Suprapubic skin (tissue), 4 donors: ENCODE measurements around the gene SLC8A1. TPM values are rescaled to one million over a fixed set of nuclear protein-coding genes. Genes with fewer than 3 reads are reported as not detected.

ENCODE experiments used
- DNase-seq, 2 donors: peaks; one replicate each; pipeline ENCODE4 v3.0.0-alpha.2; 2019; ENCODE audit warnings: low spot score in 2 of 2
- H3K27ac ChIP-seq: fragments of 200-600 bp; sonication (generic); one replicate; pipeline ENCODE4 v1.5.1; 2019
- H3K27me3 ChIP-seq: fragments of 200-600 bp; sonication (generic); one replicate; pipeline ENCODE4 v1.5.1; 2019
- H3K36me3 ChIP-seq: fragments of 200-600 bp; sonication (generic); one replicate; pipeline ENCODE4 v1.5.1; 2019
- H3K4me1 ChIP-seq: fragments of 200-600 bp; sonication (generic); one replicate; pipeline ENCODE4 v1.5.1; 2019
- H3K4me3 ChIP-seq: fragments of 200-600 bp; sonication (generic); one replicate; pipeline ENCODE4 v1.5.1; 2019; ENCODE audit warnings: mild to moderate bottlenecking
- H3K9me3 ChIP-seq: fragments of 200-600 bp; sonication (generic); one replicate; pipeline ENCODE4 v1.5.1; 2019
- EP300 ChIP-seq: sonication (generic); formaldehyde crosslinking; IDR thresholded peaks from one replicate; pipeline ENCODE4 v1.6.1; 2017; ENCODE audit warnings: antibody characterized with exemption
- POLR2A ChIP-seq, 2 donors: fragments of 450-650 bp; IDR thresholded peaks; one replicate each; pipeline ENCODE4 v1.6.1; 2017; ENCODE audit warnings: antibody characterized with exemption in 2 of 2, mild to moderate bottlenecking in 2 of 2, moderate library complexity in 2 of 2
- POLR2AphosphoS5 ChIP-seq, 3 donors: sonication (generic); formaldehyde crosslinking; IDR thresholded peaks; one replicate each; pipeline ENCODE4 v1.6.1; 2017; ENCODE audit warnings: antibody characterized with exemption in 3 of 3
- WGBS: methylation state at CpG from one replicate; pipeline ENCODE4 v1.1.5; 2018; 5-methylcytosine and 5-hydroxymethylcytosine counted together
- total RNA-seq, 4 donors: library from RNA; depleted of rRNA; stranded (reverse); fragments of >200 nt; gene quantifications; one replicate each; pipeline ENCODE4 v1.1.0, GENCODE V29; 2016
- TF ChIP-seq, protein P1 (sequence below), 2 donors: fragments of 200-600 bp in 1 of 2; fragments of 450-650 bp in 1 of 2; sonication (generic) in 1 of 2; IDR thresholded peaks; one replicate each; pipeline ENCODE4 v1.5.1; 2016 to 2019; ENCODE audit warnings: antibody characterized with exemption in 2 of 2, mild to moderate bottlenecking in 1 of 2, moderate library complexity in 1 of 2

SLC8A1 gene
- total RNA-seq, 4 donors from 2014 or later: 2.4 to 14.4 (median 9.9) TPM

DNA sequence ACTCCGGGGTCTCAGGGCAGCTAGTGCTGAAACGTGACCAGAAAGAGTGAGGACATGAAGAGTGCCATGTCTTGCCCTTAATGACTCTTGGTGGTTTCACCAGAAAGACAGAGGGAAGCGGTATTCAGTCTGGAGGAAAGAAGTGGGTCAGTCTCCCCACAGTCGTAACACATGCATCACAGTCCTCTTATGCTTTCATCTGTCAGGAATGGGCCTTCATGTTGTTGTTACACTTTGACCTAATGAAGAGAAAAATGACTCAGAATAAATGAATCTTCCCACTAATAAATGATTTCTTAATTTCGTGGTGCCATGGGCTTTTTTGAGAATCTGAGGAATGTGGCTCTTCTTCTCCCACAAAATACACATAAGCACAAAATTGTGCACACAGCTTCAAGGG is 103.2 kb downstream of the SLC8A1 start:
- WGBS: 75% methylated on average over 5 of the region's 5 CpGs
- no peak overlapping the region for H3K27ac ChIP-seq
- no peaks in the 10 kb centered on the region for H3K27me3 ChIP-seq
- TF ChIP-seq POLR2A (IDR thresholded peaks at IDR 0.05): no peak
- no peaks in the 10 kb centered on the region for H3K4me1 ChIP-seq
- no peak overlapping the region for H3K4me3 ChIP-seq
- no peaks in the 10 kb centered on the region for H3K9me3 ChIP-seq
- no peaks in the 10 kb centered on the region for H3K36me3 ChIP-seq
- DNase-seq: no peak

GRCh38 chr2:40348038-40348437 is 103.9 kb downstream of the SLC8A1 start:
- Histone ChIP-seq H3K36me3 (no peaks in the 10 kb centered on the region), H3K4me3 (no peak overlapping the region), H3K27ac (no peak overlapping the region), H3K9me3 (no peaks in the 10 kb centered on the region), H3K4me1 (no peaks in the 10 kb centered on the region), H3K27me3 (no peaks in the 10 kb centered on the region)
- DNase-seq: no peak
- WGBS: 82% methylated on average over 5 of the region's 5 CpGs
- TF ChIP-seq EP300 (no peak), POLR2AphosphoS5 (IDR thresholded peaks at IDR 0.05) (no peak), POLR2A (IDR thresholded peaks at IDR 0.05) (no peak)
- TF ChIP-seq, protein P1, sequence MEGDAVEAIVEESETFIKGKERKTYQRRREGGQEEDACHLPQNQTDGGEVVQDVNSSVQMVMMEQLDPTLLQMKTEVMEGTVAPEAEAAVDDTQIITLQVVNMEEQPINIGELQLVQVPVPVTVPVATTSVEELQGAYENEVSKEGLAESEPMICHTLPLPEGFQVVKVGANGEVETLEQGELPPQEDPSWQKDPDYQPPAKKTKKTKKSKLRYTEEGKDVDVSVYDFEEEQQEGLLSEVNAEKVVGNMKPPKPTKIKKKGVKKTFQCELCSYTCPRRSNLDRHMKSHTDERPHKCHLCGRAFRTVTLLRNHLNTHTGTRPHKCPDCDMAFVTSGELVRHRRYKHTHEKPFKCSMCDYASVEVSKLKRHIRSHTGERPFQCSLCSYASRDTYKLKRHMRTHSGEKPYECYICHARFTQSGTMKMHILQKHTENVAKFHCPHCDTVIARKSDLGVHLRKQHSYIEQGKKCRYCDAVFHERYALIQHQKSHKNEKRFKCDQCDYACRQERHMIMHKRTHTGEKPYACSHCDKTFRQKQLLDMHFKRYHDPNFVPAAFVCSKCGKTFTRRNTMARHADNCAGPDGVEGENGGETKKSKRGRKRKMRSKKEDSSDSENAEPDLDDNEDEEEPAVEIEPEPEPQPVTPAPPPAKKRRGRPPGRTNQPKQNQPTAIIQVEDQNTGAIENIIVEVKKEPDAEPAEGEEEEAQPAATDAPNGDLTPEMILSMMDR (IDR thresholded peaks at IDR 0.05): no peak

- TF ChIP-seq POLR2A (IDR thresholded peaks at IDR 0.05) (no peak), POLR2AphosphoS5 (IDR thresholded peaks at IDR 0.05) (no peak), EP300 (no peak)
- TF ChIP-seq, protein P1 (IDR thresholded peaks at IDR 0.05): no peak
- no peaks in the 10 kb centered on the region for H3K27me3 ChIP-seq
- H3K36me3 ChIP-seq: no peaks in the 10 kb centered on the region
- no peak overlapping the region for H3K27ac ChIP-seq
- no peak for DNase-seq
- no peak overlapping the region for H3K4me3 ChIP-seq
- WGBS: 88% methylated on average over 3 of the region's 3 CpGs
- no peaks in the 10 kb centered on the region for H3K4me1 ChIP-seq
- no peaks in the 10 kb centered on the region for H3K9me3 ChIP-seq
These were observed 105.1 kb downstream of the SLC8A1 start for GRCh38 chr2:40346535-40347354.

- no peaks in the 10 kb centered on the region for H3K9me3 ChIP-seq
- H3K27ac ChIP-seq: no peak overlapping the region
- no peaks in the 10 kb centered on the region for H3K36me3 ChIP-seq
- no peaks in the 10 kb centered on the region for H3K27me3 ChIP-seq
- H3K4me1 ChIP-seq: no peaks in the 10 kb centered on the region
- TF ChIP-seq POLR2AphosphoS5 (IDR thresholded peaks at IDR 0.05) (no peak), POLR2A (IDR thresholded peaks at IDR 0.05) (no peak), EP300 (no peak)
- TF ChIP-seq, protein P1 (IDR thresholded peaks at IDR 0.05): no peak
- no peak overlapping the region for H3K4me3 ChIP-seq
- WGBS: 78% methylated on average over 1 of the region's 1 CpG
- no peak for DNase-seq
These were observed 107.5 kb downstream of the SLC8A1 start for GRCh38 chr2:40344364-40344763.

- no peak for DNase-seq
- no peaks in the 10 kb centered on the region for H3K4me1 ChIP-seq
- 63% methylated on average over 2 of the region's 2 CpGs for WGBS
- no peak overlapping the region for H3K4me3 ChIP-seq
- no peaks in the 10 kb centered on the region for H3K36me3 ChIP-seq
- TF ChIP-seq EP300 (no peak), POLR2A (IDR thresholded peaks at IDR 0.05) (no peak), POLR2AphosphoS5 (IDR thresholded peaks at IDR 0.05) (no peak)
- TF ChIP-seq, protein P1 (IDR thresholded peaks at IDR 0.05): no peak
- no peaks in the 10 kb centered on the region for H3K9me3 ChIP-seq
- no peak overlapping the region for H3K27ac ChIP-seq
- no peaks in the 10 kb centered on the region for H3K27me3 ChIP-seq
These were observed 108.0 kb downstream of the SLC8A1 start for GRCh38 chr2:40343902-40344301.
